ENCODE results near the gene RTCA. TPM values are rescaled to one million over a fixed set of nuclear protein-coding genes. Genes with fewer than 3 reads are reported as not detected.
"Not testable (repeated sequence)": the region's sequence is repeated elsewhere in the genome, so short reads cannot be mapped to it uniquely, and the experiment has no call there.

Gene RTCA
- total RNA-seq = 27.5 TPM

GRCh38 chr1:100265931-100266740 lies at the start of gene RTCA:
Gene RTCA (plus strand): TSS chr1:100266216. CDS start chr1:100266376, 160 bp downstream.
- ATAC-seq = peak; percentile 99

- ATAC-seq = no peak
Observed at GRCh38 chr1:100217834-100218233, 48.2 kb upstream of the RTCA start.

- no peak for ATAC-seq
Observed at GRCh38 chr1:100219457-100219856, 46.6 kb upstream of the RTCA start.

GRCh38 chr1:100219883-100220282 lies 46.1 kb upstream of the RTCA start:
- no peak for ATAC-seq

- ATAC-seq = no peak
Observed at GRCh38 chr1:100222428-100222827, 43.6 kb upstream of the RTCA start.

- ATAC-seq = no peak
Observed at GRCh38 chr1:100229681-100230443, 36.2 kb upstream of the RTCA start.

- no peak for ATAC-seq
Observed at GRCh38 chr1:100230765-100231164, 35.3 kb upstream of the RTCA start.

GRCh38 chr1:100231721-100232120 lies 34.3 kb upstream of the RTCA start:
- ATAC-seq = no peak

GRCh38 chr1:100232156-100232555 lies 33.9 kb upstream of the RTCA start:
- ATAC-seq = no peak

- peak; percentile 48 for ATAC-seq
Observed at GRCh38 chr1:100233566-100233965, 32.5 kb upstream of the RTCA start.

GRCh38 chr1:100234432-100234831 lies 31.6 kb upstream of the RTCA start:
- peak; percentile 87 for ATAC-seq

- ATAC-seq = no peak
Observed at GRCh38 chr1:100237091-100237490, 28.9 kb upstream of the RTCA start.

- ATAC-seq = no peak
Observed at GRCh38 chr1:100239961-100240360, 26.1 kb upstream of the RTCA start.

- no peak for ATAC-seq
Observed at GRCh38 chr1:100240631-100241030, 25.4 kb upstream of the RTCA start.

- ATAC-seq = no peak
Observed at GRCh38 chr1:100246738-100247137, 19.3 kb upstream of the RTCA start.

GRCh38 chr1:100249155-100249536 lies 16.9 kb upstream of the RTCA start:
- ATAC-seq = no peak

- ATAC-seq = peak; percentile 100
Observed at GRCh38 chr1:100249537-100250257, 16.3 kb upstream of the RTCA start, which contains the start of gene DBT. Gene DBT (minus strand): TSS chr1:100249834. CDS start chr1:100249820, 14 bp downstream.

GRCh38 chr1:100250264-100250663 lies 15.8 kb upstream of the RTCA start:
- no peak for ATAC-seq

GRCh38 chr1:100250807-100251206 lies 15.2 kb upstream of the RTCA start:
- no peak for ATAC-seq

GRCh38 chr1:100252901-100253300 lies 13.1 kb upstream of the RTCA start:
- ATAC-seq = no peak

- ATAC-seq = no peak
Observed at GRCh38 chr1:100253552-100253951, 12.5 kb upstream of the RTCA start.

- not testable (repeated sequence) for ATAC-seq
Observed at GRCh38 chr1:100256273-100256672, 9.7 kb upstream of the RTCA start.

- ATAC-seq = not testable (repeated sequence)
Observed at GRCh38 chr1:100258427-100258826, 7.6 kb upstream of the RTCA start.

Data from esophagus mucosa (tissue), 1 donor.